IMR-90 (cell line): ENCODE data around the gene PXK. TPM values are rescaled to one million over a fixed set of nuclear protein-coding genes. Genes with fewer than 3 reads are reported as not detected.

ENCODE experiments used
- ATAC-seq: fragments of 200-7000 bp; cut with Tn5 transposase; 2 replicates; pipeline ENCODE4 v1.9.1; 2020; ENCODE audit warnings: low read depth, mild to moderate bottlenecking, moderate library complexity
- BruUV-seq: library from RNA; stranded (reverse); fragments of 400-500 nt; replicated peaks from 2 replicates; lab custom pipeline; 2021; lab: Mats Ljungman, UMichigan
- CTCF ChIA-PET: fragments of 300-600 bp; formaldehyde crosslinking; extraction: SDS; loops from one replicate; lab custom pipeline; 2021; ENCODE audit warnings: antibody characterized with exemption; lab: Yijun Ruan, JAX
- POLR2A ChIA-PET: fragments of 300-600 bp; sonication (Branson Sonifier 250); formaldehyde crosslinking; loops from one replicate; lab custom pipeline; 2022; ENCODE audit warnings: antibody characterized with exemption; ENCODE audit not compliant: unreplicated experiment; lab: Charles Lee
- DNase-seq: peaks from one replicate; pipeline ENCODE4 v3.0.0; 2013
- H2AFZ ChIP-seq: replicated peaks from 2 replicates; pipeline ENCODE3; 2013; ENCODE audit warnings: low read length, mild to moderate bottlenecking; ENCODE audit not compliant: poor library complexity
- H2AK5ac ChIP-seq: 2 replicates; pipeline ENCODE4 v1.6.1; 2013; ENCODE audit warnings: low read depth, low read length, inconsistent platforms
- H2AK9ac ChIP-seq: replicated peaks from 2 replicates; pipeline ENCODE3; 2013; ENCODE audit warnings: mild to moderate bottlenecking, low read depth, low read length, moderate library complexity; ENCODE audit not compliant: poor library complexity
- H2BK120ac ChIP-seq: 2 replicates; pipeline ENCODE4 v1.6.1; 2013; ENCODE audit warnings: low read depth, low read length, inconsistent platforms
- H2BK15ac ChIP-seq: 3 replicates; pipeline ENCODE4 v1.6.1; 2013; ENCODE audit warnings: low read depth, low read length, inconsistent platforms
- H2BK20ac ChIP-seq: 2 replicates; pipeline ENCODE4 v1.6.1; 2013; ENCODE audit warnings: low read depth, mild to moderate bottlenecking, inconsistent platforms, low read length, moderate library complexity
- H2BK5ac ChIP-seq: 2 replicates; pipeline ENCODE4 v1.6.1; 2013; ENCODE audit warnings: mild to moderate bottlenecking, low read depth, low read length, inconsistent platforms; ENCODE audit not compliant: poor library complexity, severe bottlenecking
- H3K14ac ChIP-seq: replicated peaks from 2 replicates; pipeline ENCODE4 v1.6.1; 2013; ENCODE audit warnings: low read depth, low read length, inconsistent platforms
- H3K18ac ChIP-seq: 2 replicates; pipeline ENCODE4 v1.6.1; 2013; ENCODE audit warnings: low read depth, low read length, control low read depth
- H3K23ac ChIP-seq: 2 replicates; pipeline ENCODE4 v1.6.1; 2013; ENCODE audit warnings: low read depth, low read length, inconsistent platforms
- H3K27ac ChIP-seq: 2 replicates; pipeline ENCODE4 v1.5.1; 2013; ENCODE audit warnings: mild to moderate bottlenecking, control low read depth, low read length; ENCODE audit not compliant: insufficient read depth
- H3K27me3 ChIP-seq: 2 replicates; pipeline ENCODE4 v1.6.1; 2013; ENCODE audit warnings: low read length; ENCODE audit not compliant: control insufficient read depth, insufficient read depth
- H3K36me3 ChIP-seq: 2 replicates; pipeline ENCODE4 v1.6.1; 2013; ENCODE audit warnings: low read length, mixed read lengths; ENCODE audit not compliant: control insufficient read depth, insufficient read depth
- H3K4ac ChIP-seq: 2 replicates; pipeline ENCODE4 v1.6.1; 2013; ENCODE audit warnings: low read depth, low read length, inconsistent platforms
- H3K4me1 ChIP-seq: 2 replicates; pipeline ENCODE4 v1.6.1; 2013; ENCODE audit warnings: low read length, mixed read lengths; ENCODE audit not compliant: control insufficient read depth, insufficient read depth
- H3K4me2 ChIP-seq: 2 replicates; pipeline ENCODE4 v1.6.1; 2013; ENCODE audit warnings: low read depth, mild to moderate bottlenecking, control low read depth, low read length, moderate library complexity
- H3K4me3 ChIP-seq: 2 replicates; pipeline ENCODE4 v1.5.1; 2013; ENCODE audit warnings: low read depth, mild to moderate bottlenecking, control low read depth, low read length, moderate library complexity; ENCODE audit not compliant: insufficient read depth
- H3K56ac ChIP-seq: 2 replicates; pipeline ENCODE4 v1.6.1; 2013; ENCODE audit warnings: low read length, inconsistent platforms; ENCODE audit not compliant: insufficient read depth; ENCODE audit errors: extremely low read depth
- H3K79me1 ChIP-seq, 2 experiments: 2 replicates each; pipeline ENCODE4 v1.6.1; 2013; ENCODE audit warnings: low read length in 2 of 2, inconsistent platforms in 1 of 2, low read depth in 1 of 2
- H3K9ac ChIP-seq: 2 replicates; pipeline ENCODE4 v1.6.1; 2013; ENCODE audit warnings: low read depth, low read length, control low read depth
- H3K9me1 ChIP-seq: 2 replicates; pipeline ENCODE4 v1.6.1; 2013; ENCODE audit warnings: low read length, inconsistent platforms; ENCODE audit not compliant: insufficient read depth
- H3K9me3 ChIP-seq: 2 replicates; pipeline ENCODE4 v1.6.1; 2013; ENCODE audit warnings: low read length; ENCODE audit not compliant: control insufficient read depth, insufficient read depth
- H4K20me1 ChIP-seq: 2 replicates; pipeline ENCODE4 v1.6.1; 2013; ENCODE audit warnings: low read length, inconsistent platforms; ENCODE audit not compliant: insufficient read depth
- H4K5ac ChIP-seq: 2 replicates; pipeline ENCODE4 v1.6.1; 2013; ENCODE audit warnings: mild to moderate bottlenecking, low read depth, low read length, control low read depth
- H4K8ac ChIP-seq, 2 experiments: 2 replicates each; pipeline ENCODE4 v1.6.1; 2013; ENCODE audit warnings: low read depth in 2 of 2, low read length in 2 of 2, control low read depth in 1 of 2, inconsistent platforms in 1 of 2
- H4K91ac ChIP-seq: 2 replicates; pipeline ENCODE4 v1.6.1; 2013; ENCODE audit warnings: low read depth, low read length, inconsistent platforms; ENCODE audit not compliant: insufficient read depth
- BHLHE40 ChIP-seq: fragments of 150-350 bp; IDR thresholded peaks from 2 replicates; pipeline ENCODE4 v1.6.1; 2016; ENCODE audit warnings: mild to moderate bottlenecking, low read depth, low read length
- CEBPB ChIP-seq: IDR thresholded peaks from 2 replicates; pipeline ENCODE4 v1.6.1; 2012; ENCODE audit warnings: low read depth, low read length, improper control_type of control experiment
- CHD1 ChIP-seq: IDR thresholded peaks from 2 replicates; pipeline ENCODE4 v1.6.1; 2012; ENCODE audit warnings: low read depth, low read length, improper control_type of control experiment
- CTCF ChIP-seq: conservative IDR thresholded peaks from 2 replicates; pipeline ENCODE4 v1.5.1; 2012; ENCODE audit warnings: mild to moderate bottlenecking, low read depth, low read length, improper control_type of control experiment
- FOS ChIP-seq: fragments of 150-350 bp; IDR thresholded peaks from 2 replicates; pipeline ENCODE4 v1.6.1; 2016; ENCODE audit warnings: low read depth, low read length
- MAFK ChIP-seq: IDR thresholded peaks from 2 replicates; pipeline ENCODE4 v1.6.1; 2012; ENCODE audit warnings: low read depth, low read length, improper control_type of control experiment
- MAZ ChIP-seq: IDR thresholded peaks from 2 replicates; pipeline ENCODE4 v1.6.1; 2012; ENCODE audit warnings: low read depth, mild to moderate bottlenecking, low read length, improper control_type of control experiment, moderate library complexity, borderline replicate concordance
- MXI1 ChIP-seq: IDR thresholded peaks from 2 replicates; pipeline ENCODE4 v1.6.1; 2012; ENCODE audit warnings: low read depth, mild to moderate bottlenecking, low read length, moderate library complexity, borderline replicate concordance
- NFE2L2 ChIP-seq: fragments of 150-350 bp; IDR thresholded peaks from 2 replicates; pipeline ENCODE4 v1.6.1; 2016; ENCODE audit warnings: low read depth, mild to moderate bottlenecking, low read length
- POLR2A ChIP-seq: IDR thresholded peaks from 2 replicates; pipeline ENCODE4 v1.6.1; 2012; ENCODE audit warnings: mild to moderate bottlenecking, low read depth, low read length
- RAD21 ChIP-seq: IDR thresholded peaks from 2 replicates; pipeline ENCODE4 v1.6.1; 2012; ENCODE audit warnings: low read length, improper control_type of control experiment
- RCOR1 ChIP-seq: IDR thresholded peaks from 2 replicates; pipeline ENCODE4 v1.6.1; 2012; ENCODE audit warnings: mild to moderate bottlenecking, low read length, improper control_type of control experiment; ENCODE audit not compliant: insufficient replicate concordance
- RFX5 ChIP-seq: IDR thresholded peaks from 2 replicates; pipeline ENCODE4 v1.8.0; 2012; ENCODE audit warnings: low read depth, mild to moderate bottlenecking, low read length, moderate library complexity
- WGBS, 2 experiments: methylation state at CpG; one replicate each; pipeline versions ENCODE4 v1.1.5 to v1.1.7; 2013; ENCODE audit warnings: missing lambda C conversion rate in 2 of 2; ENCODE audit not compliant: insufficient read length in 1 of 2; ENCODE audit errors: extremely low coverage in 2 of 2; 5-methylcytosine and 5-hydroxymethylcytosine counted together
- dilution Hi-C: fragments of 300-500 bp; cut with HindIII; formaldehyde crosslinking; loops from one replicate; pipeline ENCODE4 v1.14.3; 2018; ENCODE audit warnings: low sequenced_read_pairs; ENCODE audit not compliant: unreplicated experiment
- in situ Hi-C: fragments of 300-500 bp; cut with MboI; formaldehyde crosslinking; loops from 3 replicates; pipeline ENCODE4 v1.14.3; 2019; ENCODE audit warnings: low sequenced_read_pairs, inconsistent platforms, mixed read lengths
- intact Hi-C: fragments of 100-400 bp; cut with micrococcal nuclease; formaldehyde crosslinking; loops from 2 replicates; pipeline ENCODE4 v1.10.0; 2022
- polyA plus RNA-seq, 3 experiments: library from polyadenylated mRNA; depleted of rRNA; stranded (reverse); fragments of >200 nt; gene quantifications; 2 replicates each; pipeline ENCODE4 v1.2.3, GENCODE V29; 2012; ENCODE audit warnings: low replicate concordance in 1 of 3
- total RNA-seq: library from RNA; depleted of rRNA; stranded (reverse); fragments of >200 nt; gene quantifications from 2 replicates; pipeline ENCODE4 v1.2.3, GENCODE V29; 2012
- TF ChIP-seq, protein P1 (sequence below): fragments of 150-350 bp; IDR thresholded peaks from 2 replicates; pipeline ENCODE4 v1.6.1; 2016; ENCODE audit warnings: low read depth, mild to moderate bottlenecking, low read length, moderate library complexity, borderline replicate concordance
- TF ChIP-seq, protein P2 (sequence below): fragments of 150-350 bp; IDR thresholded peaks from 2 replicates; pipeline ENCODE4 v1.6.1; 2017; ENCODE audit warnings: mild to moderate bottlenecking, antibody characterized with exemption, low read length, low read depth

The PXK gene
- total and polyA plus RNA-seq, 2 of the 4 experiments (the other 2 are of a cell fraction) = 14.3 to 17.7 TPM

DNA sequence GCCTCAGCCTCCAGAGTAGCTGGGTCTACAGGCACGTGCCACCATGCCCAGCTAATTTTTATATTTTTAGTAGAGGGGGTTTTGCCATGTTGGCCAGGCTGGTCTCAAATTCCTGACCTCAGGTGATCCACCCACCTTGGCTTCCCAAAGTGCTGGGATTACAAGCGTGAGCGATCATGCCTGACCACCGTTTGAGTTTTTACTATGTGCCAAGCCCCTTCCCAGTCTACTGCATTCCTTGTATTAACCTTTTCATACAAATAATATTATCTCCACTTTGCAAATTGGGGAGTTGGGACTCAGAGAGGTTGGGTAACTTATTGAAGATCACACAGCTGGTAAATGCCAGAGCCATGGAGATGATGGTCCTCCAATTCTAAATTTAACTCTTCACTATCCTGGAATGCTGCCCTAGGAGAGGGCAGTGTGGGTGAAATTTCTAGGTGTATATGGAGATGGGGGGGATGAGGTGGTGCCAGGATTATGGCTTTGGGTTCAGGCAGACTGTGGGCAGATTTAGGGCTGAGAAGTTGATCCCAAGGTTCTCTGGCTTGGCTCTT is 1.0 kb upstream of the PXK start:
- peak overlapping the region; percentile 89; the same call in 1 of the 2 replicates for H4K91ac ChIP-seq
- no peak overlapping the region for H2BK5ac ChIP-seq
- H3K56ac ChIP-seq = no peak overlapping the region
- ChIA-PET POLR2A (no interaction called here), CTCF (no interaction called here)
- no peak overlapping the region for H3K18ac ChIP-seq
- H3K9me3 ChIP-seq = no peaks in the 10 kb centered on the region
- peak overlapping the region; percentile 88; the same call in 1 of the 2 replicates for H3K23ac ChIP-seq
- H3K36me3 ChIP-seq = no peaks in the 10 kb centered on the region
- H3K27ac ChIP-seq = no peak overlapping the region
- no CpG with 5 or more reads among the region's 4 CpGs for WGBS, 2 experiments
- in situ Hi-C loops (loop anchor here (5.0 kb wide), 1 partner anchor 81 kb away; no protein-coding TSS in a partner anchor), intact Hi-C loops (loop anchor here (1.0 to 10.0 kb wide), 3 partner anchors 83 to 293 kb away; partner anchors contain the start of gene KCTD6), dilution Hi-C loops (no loop called here)
- H3K4me3 ChIP-seq = no peak overlapping the region
- no peak for DNase-seq
- no peak overlapping the region for H2BK20ac ChIP-seq
- BruUV-seq = no TSS peak
- H4K8ac ChIP-seq = peak overlapping the region; percentile 74 to 98; a peak in 2 of 4 replicates
- H3K79me1 ChIP-seq = peaks cover 9 to 29% of the 10 kb centered on the region in 2 experiments; a peak in 3 of 4 replicates
- H3K27me3 ChIP-seq = no peaks in the 10 kb centered on the region
- H2BK15ac ChIP-seq = no peak overlapping the region
- no peak overlapping the region for H3K4me2 ChIP-seq
- H4K5ac ChIP-seq = peak overlapping the region; percentile 96; the same call in 1 of the 2 replicates
- peaks cover 16% of the 10 kb centered on the region for H3K4me1 ChIP-seq
- no peak overlapping the region for H2AFZ ChIP-seq
- no peak overlapping the region for H2BK120ac ChIP-seq
- ATAC-seq = no peak
- H3K14ac ChIP-seq = no peak overlapping the region
- 0 out of 2 replicates have a peak, but pooled peaks cover under 1% of the 10 kb centered on the region for H3K9me1 ChIP-seq
- peaks cover 11% of the 10 kb centered on the region; the same call in 1 of the 2 replicates for H4K20me1 ChIP-seq
- H3K4ac ChIP-seq = peak overlapping the region; percentile 96
- H2AK5ac ChIP-seq = peak overlapping the region; percentile 14; the same call in 1 of the 2 replicates
- H2AK9ac ChIP-seq = no peak overlapping the region
- H3K9ac ChIP-seq = peak overlapping the region; percentile 93; the same call in 1 of the 2 replicates
- TF ChIP-seq MXI1 = no peak
- TF ChIP-seq RFX5 = no peak
- no peak for TF ChIP-seq FOS
- no peak for TF ChIP-seq MAFK
- TF ChIP-seq RAD21 = no peak
- no peak for TF ChIP-seq MAZ
- no peak for TF ChIP-seq POLR2A
- no peak for TF ChIP-seq RCOR1
- TF ChIP-seq BHLHE40 = no peak
- no peak for TF ChIP-seq NFE2L2
- TF ChIP-seq CHD1 = no peak
- TF ChIP-seq, protein P1, sequence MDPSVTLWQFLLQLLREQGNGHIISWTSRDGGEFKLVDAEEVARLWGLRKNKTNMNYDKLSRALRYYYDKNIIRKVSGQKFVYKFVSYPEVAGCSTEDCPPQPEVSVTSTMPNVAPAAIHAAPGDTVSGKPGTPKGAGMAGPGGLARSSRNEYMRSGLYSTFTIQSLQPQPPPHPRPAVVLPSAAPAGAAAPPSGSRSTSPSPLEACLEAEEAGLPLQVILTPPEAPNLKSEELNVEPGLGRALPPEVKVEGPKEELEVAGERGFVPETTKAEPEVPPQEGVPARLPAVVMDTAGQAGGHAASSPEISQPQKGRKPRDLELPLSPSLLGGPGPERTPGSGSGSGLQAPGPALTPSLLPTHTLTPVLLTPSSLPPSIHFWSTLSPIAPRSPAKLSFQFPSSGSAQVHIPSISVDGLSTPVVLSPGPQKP = no peak
- no peak for TF ChIP-seq CEBPB
- TF ChIP-seq CTCF = no peak
- TF ChIP-seq, protein P2, sequence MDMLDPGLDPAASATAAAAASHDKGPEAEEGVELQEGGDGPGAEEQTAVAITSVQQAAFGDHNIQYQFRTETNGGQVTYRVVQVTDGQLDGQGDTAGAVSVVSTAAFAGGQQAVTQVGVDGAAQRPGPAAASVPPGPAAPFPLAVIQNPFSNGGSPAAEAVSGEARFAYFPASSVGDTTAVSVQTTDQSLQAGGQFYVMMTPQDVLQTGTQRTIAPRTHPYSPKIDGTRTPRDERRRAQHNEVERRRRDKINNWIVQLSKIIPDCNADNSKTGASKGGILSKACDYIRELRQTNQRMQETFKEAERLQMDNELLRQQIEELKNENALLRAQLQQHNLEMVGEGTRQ = no peak
